Measurements from ENCODE around the gene PTH2.
"Not testable (repeated sequence)": the region's sequence is repeated elsewhere in the genome, so short reads cannot be mapped to it uniquely, and the experiment has no call there.

PTH2 gene

GRCh38 chr19:49382639-49383038 lies 40.6 kb downstream of the PTH2 start:
- H3K4me3 ChIP-seq (ENCODE audit: low read length), result no peak overlapping the region
- TF ChIP-seq CTCF (conservative IDR thresholded peaks at IDR 0.05; ENCODE audit: low read depth, low read length), result no peak
- no peak for DNase-seq (ENCODE audit: low read depth)

DNA sequence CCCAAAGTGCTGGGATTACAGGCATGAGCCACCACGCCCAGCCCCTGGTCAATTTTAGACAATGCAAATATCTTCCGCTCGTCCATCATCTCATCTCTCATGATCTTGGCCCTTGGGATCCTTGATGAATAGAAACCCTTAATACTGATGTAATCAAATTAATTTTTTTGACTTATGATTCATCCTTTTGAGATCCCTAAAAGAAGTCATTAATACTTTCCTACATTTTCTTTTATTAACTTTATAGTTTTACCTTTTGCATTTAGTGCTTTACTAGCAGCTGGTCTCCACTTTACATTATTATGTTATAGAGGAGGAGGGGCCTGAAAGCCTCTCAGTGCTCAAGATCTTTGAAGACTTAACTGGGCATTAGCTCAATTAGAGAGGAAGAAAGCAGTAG lies 42.9 kb downstream of the PTH2 start:
- H3K4me3 ChIP-seq (ENCODE audit: low read length), result no peak overlapping the region
- TF ChIP-seq CTCF (conservative IDR thresholded peaks at IDR 0.05; ENCODE audit: low read depth, low read length), result no peak
- no peak for DNase-seq (ENCODE audit: low read depth)

DNA sequence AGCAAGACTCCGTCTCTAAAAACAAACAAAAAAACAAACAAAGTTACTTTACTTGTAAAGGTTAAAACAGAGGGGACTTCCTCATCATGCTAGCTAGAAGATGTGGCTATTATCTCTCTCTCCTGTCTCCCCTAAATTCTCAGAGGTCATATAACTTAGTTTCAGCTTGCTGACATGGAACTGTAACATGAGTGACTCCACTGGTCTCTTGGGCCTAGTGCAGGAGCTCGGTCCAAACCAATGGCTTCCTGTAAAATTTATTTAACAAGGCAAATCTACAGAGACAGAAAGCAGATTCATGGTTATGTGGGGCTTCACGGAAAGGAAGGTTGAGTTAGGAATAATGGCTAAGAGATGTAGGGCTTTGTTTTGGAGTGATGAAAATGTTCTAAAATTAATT lies 44.7 kb downstream of the PTH2 start:
- H3K4me3 ChIP-seq (ENCODE audit: low read length), result no peak overlapping the region
- TF ChIP-seq CTCF (conservative IDR thresholded peaks at IDR 0.05; ENCODE audit: low read depth, low read length), result no peak
- no peak for DNase-seq (ENCODE audit: low read depth)

DNA sequence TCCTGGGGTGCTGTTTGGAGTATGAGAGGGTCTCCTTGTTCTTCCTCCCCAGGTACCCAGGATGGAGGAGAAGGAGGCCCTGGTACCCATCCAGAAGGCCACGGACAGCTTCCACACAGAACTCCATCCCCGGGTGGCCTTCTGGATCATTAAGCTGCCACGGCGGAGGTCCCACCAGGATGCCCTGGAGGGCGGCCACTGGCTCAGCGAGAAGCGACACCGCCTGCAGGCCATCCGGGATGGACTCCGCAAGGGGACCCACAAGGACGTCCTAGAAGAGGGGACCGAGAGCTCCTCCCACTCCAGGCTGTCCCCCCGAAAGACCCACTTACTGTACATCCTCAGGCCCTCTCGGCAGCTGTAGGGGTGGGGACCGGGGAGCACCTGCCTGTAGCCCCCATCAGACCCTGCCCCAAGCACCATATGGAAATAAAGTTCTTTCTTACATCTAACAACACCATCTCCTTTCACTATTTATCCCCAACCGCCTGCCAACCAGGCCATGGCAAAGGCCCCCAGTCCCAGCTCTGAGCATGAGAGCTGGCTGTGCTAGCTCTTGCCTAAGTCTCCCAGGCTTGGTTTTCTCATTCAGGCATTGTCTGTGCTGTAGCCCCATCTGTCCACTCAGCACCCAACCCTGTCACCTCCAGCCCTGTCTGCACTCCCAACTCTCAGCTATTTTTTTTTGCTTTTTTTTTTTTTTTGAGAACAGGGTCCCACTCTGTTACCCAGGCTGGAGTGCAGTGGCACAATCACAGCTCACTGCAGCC lies 48.4 kb downstream of the PTH2 start:
- no peak for DNase-seq (ENCODE audit: low read depth)
- no peak overlapping the region for H3K4me3 ChIP-seq (ENCODE audit: low read length)
- TF ChIP-seq CTCF (conservative IDR thresholded peaks at IDR 0.05; ENCODE audit: low read depth, low read length), result no peak

GRCh38 chr19:49373174-49373573 lies 50.1 kb downstream of the PTH2 start:
- not testable (repeated sequence) for DNase-seq (ENCODE audit: low read depth); H3K4me3 ChIP-seq (ENCODE audit: low read length)

All from retinal pigment epithelial cell (primary cell).